GM18867 (cell line): ENCODE measurements around the gene OR52D1.
A peak's percentile ranks its signal among the peaks of the same experiment; 100 is the strongest.

Source experiments
- ATAC-seq: cut with Tn5 transposase; IDR thresholded peaks from one replicate; pipeline ENCODE4 v1.9.1; 2021; ENCODE audit warnings: mild to moderate bottlenecking, moderate library complexity; ENCODE audit not compliant: unreplicated experiment

OR52D1 gene

GRCh38 chr11:5488385-5488784 is at the start of gene OR52D1:
TSS of gene OR52D1 (plus strand) at chr11:5488685. CDS start at chr11:5488707, 22 bp downstream.
- ATAC-seq: no peak

GRCh38 chr11:5441414-5441813 is 47.1 kb upstream of the OR52D1 start, which contains the start of gene OR51I1:
TSS of gene OR51I1 (minus strand) at chr11:5441514. CDS start at chr11:5441514, 0 bp downstream.
- ATAC-seq: no peak

- no peak for ATAC-seq
Measured at GRCh38 chr11:5443835-5444393, 44.6 kb upstream of the OR52D1 start.

GRCh38 chr11:5449023-5449422 is 39.5 kb upstream of the OR52D1 start, which contains the start of gene OR51I2:
TSS of gene OR51I2 (plus strand) at chr11:5449323. CDS start at chr11:5453489, 4,166 bp downstream.
- no peak for ATAC-seq

GRCh38 chr11:5449432-5449831 is 39.1 kb upstream of the OR52D1 start:
- no peak for ATAC-seq

- ATAC-seq: no peak
Measured at GRCh38 chr11:5460983-5461621, 27.4 kb upstream of the OR52D1 start.

GRCh38 chr11:5467527-5467926 is 21.0 kb upstream of the OR52D1 start:
- ATAC-seq: no peak

GRCh38 chr11:5473921-5474320 is 14.6 kb upstream of the OR52D1 start:
- ATAC-seq: no peak

GRCh38 chr11:5476186-5476819 is 12.2 kb upstream of the OR52D1 start:
- peak; percentile 80 for ATAC-seq

- ATAC-seq: no peak
Measured at GRCh38 chr11:5486003-5486402, 2.5 kb upstream of the OR52D1 start.

- ATAC-seq: no peak
Measured at GRCh38 chr11:5486421-5486820, 2.1 kb upstream of the OR52D1 start.

GRCh38 chr11:5488798-5489399 is 414 bp downstream of the OR52D1 start:
- ATAC-seq: no peak

- ATAC-seq: no peak
Measured at GRCh38 chr11:5489576-5490357, 1.3 kb downstream of the OR52D1 start.

GRCh38 chr11:5499671-5500070 is 11.2 kb downstream of the OR52D1 start:
- ATAC-seq: no peak

GRCh38 chr11:5500393-5500801 is 11.9 kb downstream of the OR52D1 start:
- no peak for ATAC-seq

- ATAC-seq: no peak
Measured at GRCh38 chr11:5504403-5504921, 16.0 kb downstream of the OR52D1 start.

- ATAC-seq: no peak
Measured at GRCh38 chr11:5505363-5506048, 17.0 kb downstream of the OR52D1 start.

GRCh38 chr11:5507177-5507932 is 18.9 kb downstream of the OR52D1 start:
- no peak for ATAC-seq

- ATAC-seq: no peak
Measured at GRCh38 chr11:5507933-5508305, 19.4 kb downstream of the OR52D1 start.
